Ascending aorta (tissue), 2 donors: ENCODE measurements around the gene EXOC4. TPM values are rescaled to one million over a fixed set of nuclear protein-coding genes. Genes with fewer than 3 reads are reported as not detected.

Source experiments
- DNase-seq, 2 donors: peaks; one replicate each; pipeline ENCODE4 v3.0.0-alpha.2; 2019; ENCODE audit warnings: low spot score in 2 of 2
- H3K27ac ChIP-seq, 2 donors: fragments of 200-600 bp; sonication (generic); one replicate each; pipeline ENCODE4 v1.5.1; 2016 to 2017; ENCODE audit warnings: mild to moderate bottlenecking in 1 of 2
- H3K27me3 ChIP-seq: fragments of 200-600 bp; sonication (generic); one replicate; pipeline ENCODE4 v1.5.1; 2017
- H3K36me3 ChIP-seq, 2 donors: fragments of 200-600 bp; sonication (generic); one replicate each; pipeline ENCODE4 v1.5.1; 2016
- H3K4me1 ChIP-seq, 2 donors: fragments of 200-600 bp; sonication (generic); one replicate each; pipeline ENCODE4 v1.5.1; 2016 to 2017; ENCODE audit warnings: mild to moderate bottlenecking in 1 of 2
- H3K4me3 ChIP-seq, 2 donors: fragments of 200-600 bp; sonication (generic); one replicate each; pipeline ENCODE4 v1.5.1; 2016 to 2017; ENCODE audit warnings: mild to moderate bottlenecking in 1 of 2
- H3K9me3 ChIP-seq, 2 donors: fragments of 200-600 bp; sonication (generic); one replicate each; pipeline ENCODE4 v1.5.1; 2016
- intact Hi-C: fragments of 100-400 bp; cut with DNase I; formaldehyde crosslinking; loops from one replicate; pipeline ENCODE4 v1.15.1; 2023
- total RNA-seq: library from RNA; depleted of rRNA; stranded (reverse); fragments of >200 nt; gene quantifications from one replicate; pipeline ENCODE4 v1.1.0, GENCODE V29; 2016
- TF ChIP-seq, protein P1 (sequence below), 3 experiments: fragments of 200-600 bp in 2 of 3; fragments of 450-650 bp in 1 of 3; sonication (generic) in 2 of 3; IDR thresholded peaks; one replicate each; pipeline ENCODE4 v1.5.1; 2016 to 2019; ENCODE audit warnings: antibody characterized with exemption in 3 of 3, mild to moderate bottlenecking in 1 of 3, moderate library complexity in 1 of 3

The EXOC4 gene
- total RNA-seq, 1 donor from 2014 or later: 27.1 TPM

GRCh38 chr7:133290676-133291333 is 37.9 kb downstream of the EXOC4 start:
- H3K4me1 ChIP-seq: no peaks in the 10 kb centered on the region
- no peak for DNase-seq
- intact Hi-C loops: no loop called here
- H3K27me3 ChIP-seq: no peaks in the 10 kb centered on the region
- H3K27ac ChIP-seq: no peak overlapping the region
- no peak overlapping the region for H3K4me3 ChIP-seq
- no peaks in the 10 kb centered on the region for H3K9me3 ChIP-seq
- peaks cover 0 to 21% of the 10 kb centered on the region in 2 donors for H3K36me3 ChIP-seq
- TF ChIP-seq, protein P1, sequence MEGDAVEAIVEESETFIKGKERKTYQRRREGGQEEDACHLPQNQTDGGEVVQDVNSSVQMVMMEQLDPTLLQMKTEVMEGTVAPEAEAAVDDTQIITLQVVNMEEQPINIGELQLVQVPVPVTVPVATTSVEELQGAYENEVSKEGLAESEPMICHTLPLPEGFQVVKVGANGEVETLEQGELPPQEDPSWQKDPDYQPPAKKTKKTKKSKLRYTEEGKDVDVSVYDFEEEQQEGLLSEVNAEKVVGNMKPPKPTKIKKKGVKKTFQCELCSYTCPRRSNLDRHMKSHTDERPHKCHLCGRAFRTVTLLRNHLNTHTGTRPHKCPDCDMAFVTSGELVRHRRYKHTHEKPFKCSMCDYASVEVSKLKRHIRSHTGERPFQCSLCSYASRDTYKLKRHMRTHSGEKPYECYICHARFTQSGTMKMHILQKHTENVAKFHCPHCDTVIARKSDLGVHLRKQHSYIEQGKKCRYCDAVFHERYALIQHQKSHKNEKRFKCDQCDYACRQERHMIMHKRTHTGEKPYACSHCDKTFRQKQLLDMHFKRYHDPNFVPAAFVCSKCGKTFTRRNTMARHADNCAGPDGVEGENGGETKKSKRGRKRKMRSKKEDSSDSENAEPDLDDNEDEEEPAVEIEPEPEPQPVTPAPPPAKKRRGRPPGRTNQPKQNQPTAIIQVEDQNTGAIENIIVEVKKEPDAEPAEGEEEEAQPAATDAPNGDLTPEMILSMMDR (IDR thresholded peaks at IDR 0.05): no peak

- intact Hi-C loops: no loop called here
- no peak for DNase-seq
Observed at GRCh38 chr7:133292631-133293030, 39.8 kb downstream of the EXOC4 start.

GRCh38 chr7:133293384-133294160 is 40.7 kb downstream of the EXOC4 start:
- no peaks in the 10 kb centered on the region for H3K9me3 ChIP-seq
- H3K36me3 ChIP-seq: peaks cover 0 to 21% of the 10 kb centered on the region in 2 donors
- H3K4me1 ChIP-seq: no peaks in the 10 kb centered on the region
- no peaks in the 10 kb centered on the region for H3K27me3 ChIP-seq
- intact Hi-C loops: no loop called here
- H3K4me3 ChIP-seq: no peak overlapping the region
- TF ChIP-seq, protein P1 (IDR thresholded peaks at IDR 0.05): no peak
- no peak overlapping the region for H3K27ac ChIP-seq
- no peak for DNase-seq

More at GRCh38 chr7:133292631-133293030, 39.8 kb downstream of the EXOC4 start:
- TF ChIP-seq, protein P1 (IDR thresholded peaks at IDR 0.05): no peak
- no peak overlapping the region for H3K27ac ChIP-seq
- H3K27me3 ChIP-seq: no peaks in the 10 kb centered on the region
- H3K36me3 ChIP-seq: peaks cover 0 to 21% of the 10 kb centered on the region in 2 donors
- H3K4me3 ChIP-seq: no peak overlapping the region
- no peaks in the 10 kb centered on the region for H3K9me3 ChIP-seq
- H3K4me1 ChIP-seq: no peaks in the 10 kb centered on the region

DNA sequence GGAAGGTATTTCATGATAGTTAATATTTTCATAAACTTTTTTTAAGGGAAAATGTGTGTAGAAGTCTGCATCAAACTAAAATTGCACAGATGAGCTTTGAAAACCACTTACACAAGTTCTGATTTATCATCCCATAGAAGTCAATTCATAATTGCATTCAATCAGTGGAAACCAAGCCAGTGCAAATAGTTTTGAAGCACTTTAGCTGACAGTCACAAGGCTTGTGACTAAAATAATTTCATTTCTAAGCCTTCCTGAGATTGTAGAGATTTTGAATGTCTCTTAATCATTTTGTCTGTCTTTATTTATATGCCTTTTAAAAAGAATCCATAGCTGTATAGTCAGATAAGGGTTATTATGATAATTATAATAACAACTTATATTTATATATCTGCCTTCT is 41.4 kb downstream of the EXOC4 start:
- H3K27me3 ChIP-seq: no peaks in the 10 kb centered on the region
- peaks cover 0 to 16% of the 10 kb centered on the region in 2 donors for H3K36me3 ChIP-seq
- intact Hi-C loops: no loop called here
- no peaks in the 10 kb centered on the region for H3K4me1 ChIP-seq
- no peaks in the 10 kb centered on the region for H3K9me3 ChIP-seq
- no peak for DNase-seq
- TF ChIP-seq, protein P1 (IDR thresholded peaks at IDR 0.05): no peak
- H3K27ac ChIP-seq: no peak overlapping the region
- no peak overlapping the region for H3K4me3 ChIP-seq

GRCh38 chr7:133295484-133295883 is 42.6 kb downstream of the EXOC4 start:
- no peaks in the 10 kb centered on the region for H3K9me3 ChIP-seq
- no peaks in the 10 kb centered on the region for H3K4me1 ChIP-seq
- DNase-seq: no peak
- intact Hi-C loops: no loop called here
- H3K27ac ChIP-seq: no peak overlapping the region
- TF ChIP-seq, protein P1 (IDR thresholded peaks at IDR 0.05): no peak
- no peaks in the 10 kb centered on the region for H3K27me3 ChIP-seq
- H3K36me3 ChIP-seq: peaks cover 0 to 5% of the 10 kb centered on the region in 2 donors
- H3K4me3 ChIP-seq: no peak overlapping the region
